RWPE2 (cell line): Measurements from ENCODE around the gene SAPCD1.
A peak's percentile ranks its signal among the peaks of the same experiment; 100 is the strongest.

Experiments
- ATAC-seq: fragments of 200-7000 bp; cut with Tn5 transposase; 3 replicates; pipeline ENCODE4 v1.9.1; 2021; ENCODE audit warnings: low read depth
- DNase-seq: peaks from one replicate; pipeline ENCODE4 v3.0.0-alpha.2; 2020; ENCODE audit warnings: low spot score
- H3K27ac ChIP-seq: fragments of 450-650 bp; 2 replicates; pipeline ENCODE4 v1.5.1; 2017; ENCODE audit warnings: mild to moderate bottlenecking; ENCODE audit not compliant: poor library complexity, severe bottlenecking
- H3K27me3 ChIP-seq: fragments of 250-450 bp; sonication (Bioruptor Pico); 2 replicates; pipeline ENCODE4 v1.5.1; 2021; ENCODE audit warnings: mild to moderate bottlenecking, moderate library complexity; ENCODE audit not compliant: insufficient read depth, poor library complexity, severe bottlenecking
- H3K36me3 ChIP-seq: fragments of 250-450 bp; sonication (Bioruptor Pico); 2 replicates; pipeline ENCODE4 v1.5.1; 2020; ENCODE audit warnings: low read depth, mild to moderate bottlenecking, moderate library complexity
- H3K4me1 ChIP-seq: fragments of 250-450 bp; sonication (Bioruptor Pico); 2 replicates; pipeline ENCODE4 v1.5.1; 2021; ENCODE audit warnings: mild to moderate bottlenecking, moderate library complexity; ENCODE audit not compliant: insufficient read depth, poor library complexity, severe bottlenecking
- H3K4me3 ChIP-seq: fragments of 250-450 bp; sonication (Bioruptor Pico); 2 replicates; pipeline ENCODE4 v1.5.1; 2021; ENCODE audit warnings: mild to moderate bottlenecking, moderate library complexity; ENCODE audit not compliant: severe bottlenecking
- H3K9me3 ChIP-seq: fragments of 250-450 bp; sonication (Bioruptor Pico); 2 replicates; pipeline ENCODE4 v1.5.1; 2021; ENCODE audit warnings: mild to moderate bottlenecking, moderate library complexity; ENCODE audit not compliant: severe bottlenecking
- TF ChIP-seq, protein P1 (sequence below): fragments of 450-650 bp; IDR thresholded peaks from one replicate; pipeline ENCODE4 v1.5.1; 2017; ENCODE audit warnings: mild to moderate bottlenecking, moderate library complexity; ENCODE audit not compliant: poor library complexity, severe bottlenecking

The SAPCD1 gene

DNA sequence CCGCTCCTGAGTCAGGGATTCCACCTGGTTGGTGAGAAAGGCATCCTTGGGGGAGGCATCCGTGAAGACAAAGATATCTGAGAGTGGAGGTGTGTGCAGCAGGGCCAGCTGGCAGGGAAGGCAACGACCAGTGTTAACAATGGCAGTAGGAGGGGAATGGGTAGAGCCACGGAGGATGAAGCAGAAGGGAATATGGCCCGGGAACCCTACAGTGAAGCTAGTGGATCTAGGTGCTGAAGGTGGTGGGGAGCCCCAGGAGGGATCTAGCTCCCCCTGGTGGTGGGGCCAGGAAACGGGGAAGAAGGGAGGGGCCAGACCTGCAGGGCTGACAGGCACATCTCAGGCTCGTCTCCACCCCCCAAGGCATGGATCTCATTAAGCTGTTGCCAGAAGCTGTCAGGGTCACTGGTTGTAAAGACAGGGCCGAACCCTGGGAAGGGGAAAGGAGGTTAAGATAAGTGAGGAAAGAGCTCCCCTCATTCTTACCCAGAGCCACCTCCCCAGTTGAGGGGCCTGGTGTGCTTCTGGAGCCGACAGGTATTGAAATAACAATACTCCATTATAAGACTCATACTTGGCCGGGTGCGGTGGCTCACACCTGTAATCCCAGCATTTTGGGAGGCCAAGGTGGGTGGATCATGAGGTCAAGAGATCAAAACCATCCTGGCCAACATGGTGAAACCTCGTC is 7.4 kb downstream of the SAPCD1 start:
- ATAC-seq = peak; percentile 66

DNA sequence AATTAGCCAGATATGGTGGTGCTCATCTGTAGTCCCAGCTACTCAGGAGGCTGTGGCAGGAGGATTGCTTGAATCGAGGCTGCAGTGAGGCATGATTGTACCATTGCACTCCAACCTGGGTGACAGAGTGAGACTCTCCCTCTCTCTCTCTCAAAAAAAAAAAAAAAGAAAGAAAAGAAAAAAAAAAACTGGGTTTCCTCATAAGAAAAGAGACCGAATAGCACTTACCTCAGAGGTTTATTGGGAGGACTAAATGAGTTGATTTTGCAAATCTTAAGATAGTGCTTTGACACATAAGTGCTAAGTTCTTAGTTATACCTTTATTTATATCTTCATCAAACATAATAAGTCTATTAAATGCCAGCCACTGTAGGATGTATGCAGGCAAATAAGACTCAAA is 8.4 kb downstream of the SAPCD1 start:
- peaks cover 7% of the 10 kb centered on the region for H3K4me1 ChIP-seq
- no peaks in the 10 kb centered on the region for H3K27me3 ChIP-seq
- ATAC-seq = no peak

More for the DNA sequence above, 7.4 kb downstream of the SAPCD1 start:
- H3K27ac ChIP-seq = no peak overlapping the region
- no peaks in the 10 kb centered on the region for H3K4me1 ChIP-seq
- TF ChIP-seq, protein P1, sequence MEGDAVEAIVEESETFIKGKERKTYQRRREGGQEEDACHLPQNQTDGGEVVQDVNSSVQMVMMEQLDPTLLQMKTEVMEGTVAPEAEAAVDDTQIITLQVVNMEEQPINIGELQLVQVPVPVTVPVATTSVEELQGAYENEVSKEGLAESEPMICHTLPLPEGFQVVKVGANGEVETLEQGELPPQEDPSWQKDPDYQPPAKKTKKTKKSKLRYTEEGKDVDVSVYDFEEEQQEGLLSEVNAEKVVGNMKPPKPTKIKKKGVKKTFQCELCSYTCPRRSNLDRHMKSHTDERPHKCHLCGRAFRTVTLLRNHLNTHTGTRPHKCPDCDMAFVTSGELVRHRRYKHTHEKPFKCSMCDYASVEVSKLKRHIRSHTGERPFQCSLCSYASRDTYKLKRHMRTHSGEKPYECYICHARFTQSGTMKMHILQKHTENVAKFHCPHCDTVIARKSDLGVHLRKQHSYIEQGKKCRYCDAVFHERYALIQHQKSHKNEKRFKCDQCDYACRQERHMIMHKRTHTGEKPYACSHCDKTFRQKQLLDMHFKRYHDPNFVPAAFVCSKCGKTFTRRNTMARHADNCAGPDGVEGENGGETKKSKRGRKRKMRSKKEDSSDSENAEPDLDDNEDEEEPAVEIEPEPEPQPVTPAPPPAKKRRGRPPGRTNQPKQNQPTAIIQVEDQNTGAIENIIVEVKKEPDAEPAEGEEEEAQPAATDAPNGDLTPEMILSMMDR = peak; percentile 75
- H3K4me3 ChIP-seq = no peak overlapping the region
- H3K9me3 ChIP-seq = no peaks in the 10 kb centered on the region
- no peaks in the 10 kb centered on the region for H3K27me3 ChIP-seq
- H3K36me3 ChIP-seq = no peaks in the 10 kb centered on the region
- DNase-seq = no peak

GRCh38 chr6:31771992-31772358 is 9.5 kb downstream of the SAPCD1 start:
- Histone ChIP-seq H3K27ac (no peak overlapping the region), H3K36me3 (no peaks in the 10 kb centered on the region), H3K27me3 (no peaks in the 10 kb centered on the region), H3K4me3 (no peak overlapping the region), H3K4me1 (peaks cover 16% of the 10 kb centered on the region), H3K9me3 (no peaks in the 10 kb centered on the region)
- no peak for ATAC-seq
- TF ChIP-seq, protein P1 = no peak
- no peak for DNase-seq

More for the DNA sequence above, 8.4 kb downstream of the SAPCD1 start:
- Histone ChIP-seq H3K9me3 (no peaks in the 10 kb centered on the region), H3K36me3 (no peaks in the 10 kb centered on the region), H3K27ac (no peak overlapping the region), H3K4me3 (no peak overlapping the region)
- TF ChIP-seq, protein P1 = no peak
- DNase-seq = no peak

DNA sequence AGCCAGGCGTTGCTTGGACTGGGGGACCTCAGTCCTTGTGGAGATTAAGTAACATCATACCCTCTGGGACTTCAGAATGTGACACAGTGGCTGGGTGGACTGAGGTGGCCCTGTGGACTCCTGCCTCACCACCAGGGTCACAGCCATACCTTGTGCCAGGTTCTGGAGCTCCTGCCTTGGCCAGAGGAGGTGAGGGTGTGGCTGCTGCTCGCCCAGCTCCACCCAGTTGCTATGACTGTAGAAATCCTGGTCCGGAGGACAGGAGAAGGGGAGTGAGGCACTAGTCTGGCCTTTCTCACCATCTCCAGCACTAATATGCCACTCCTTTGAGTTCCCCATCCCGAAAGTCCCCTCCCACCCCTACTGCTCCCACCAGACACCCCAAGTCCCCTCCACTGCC is 12.7 kb downstream of the SAPCD1 start:
- Histone ChIP-seq H3K9me3 (no peaks in the 10 kb centered on the region), H3K27me3 (no peaks in the 10 kb centered on the region), H3K4me1 (peaks cover 19% of the 10 kb centered on the region), H3K4me3 (no peak overlapping the region), H3K36me3 (peaks cover 8% of the 10 kb centered on the region; the same call in 1 of the 2 replicates), H3K27ac (no peak overlapping the region)
- ATAC-seq (0 out of 3 replicates have a peak, but pooled peaks have one; percentile 19), DNase-seq (no peak)
- TF ChIP-seq, protein P1 = no peak

GRCh38 chr6:31775633-31776484 is 13.4 kb downstream of the SAPCD1 start:
- Histone ChIP-seq H3K9me3 (no peaks in the 10 kb centered on the region), H3K36me3 (peaks cover 10% of the 10 kb centered on the region), H3K4me3 (no peak overlapping the region), H3K27ac (peak overlapping the region; percentile 73), H3K4me1 (peaks cover 19% of the 10 kb centered on the region), H3K27me3 (no peaks in the 10 kb centered on the region)
- TF ChIP-seq, protein P1 = no peak
- ATAC-seq = no peak
- no peak for DNase-seq
